ENCODE measurements around the gene FZR1. TPM values are rescaled to one million over a fixed set of nuclear protein-coding genes. Genes with fewer than 3 reads are reported as not detected.

FZR1 gene
- total and polyA plus RNA-seq, 10 donors = 9.8 to 53.6 (median 37.1) TPM

DNA sequence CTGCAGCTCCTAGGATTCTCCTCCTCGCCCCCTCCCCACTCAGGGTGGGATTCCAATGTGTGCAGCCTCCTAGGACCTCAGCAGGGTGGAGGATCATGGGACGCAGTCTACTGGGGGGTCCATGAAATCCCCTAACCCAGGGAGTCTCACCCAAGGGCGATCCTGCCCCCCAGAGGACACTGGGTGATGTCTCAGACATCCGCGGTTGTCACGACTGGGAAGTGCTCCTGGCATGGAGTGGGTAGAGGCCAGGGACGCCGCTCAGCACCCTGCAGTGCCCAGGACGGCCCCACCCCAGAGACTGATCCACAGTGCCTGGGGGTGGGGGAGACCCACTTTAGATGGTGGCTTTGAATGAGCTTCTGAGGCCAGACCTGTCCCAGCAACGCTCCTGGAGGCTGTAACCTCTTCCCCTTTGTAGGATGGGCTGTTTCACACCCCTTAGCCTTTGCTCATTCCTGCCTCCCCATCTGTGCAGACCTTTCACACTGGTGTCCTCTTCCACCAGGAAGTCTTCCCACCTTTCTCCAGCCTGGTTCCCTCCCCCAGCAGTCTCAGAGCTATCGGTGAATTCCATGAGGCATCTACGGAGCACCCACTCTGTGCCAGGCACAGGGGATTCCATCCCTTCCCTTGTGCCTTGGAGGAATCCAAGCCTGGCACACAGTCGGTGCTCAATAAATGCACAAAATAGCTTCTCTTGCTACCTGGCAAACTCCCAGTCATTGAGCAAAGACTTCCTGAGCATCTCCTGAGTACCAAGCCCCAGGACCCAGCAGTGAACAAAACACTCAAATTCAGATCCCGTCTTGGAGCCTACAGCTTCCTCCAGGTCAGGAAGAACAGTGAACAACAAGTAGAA lies 36.2 kb upstream of the FZR1 start:
- Histone ChIP-seq H3K9me3 (no peaks in the 10 kb centered on the region), H3K36me3 (peaks cover 0 to 16% (median 0%) of the 10 kb centered on the region in 6 donors), H3K4me1 (peaks cover 0 to 42% (median 11%) of the 10 kb centered on the region in 6 donors), H3K4me3 (no peak overlapping the region), H3K27ac (peak overlapping the region in 2 of 8 donors; percentile 14 to 27), H3K27me3 (replicated peaks in 1 of 7) (peaks cover 0 to 15% (median 0%) of the 10 kb centered on the region in 7 donors)
- TF ChIP-seq POLR2AphosphoS5 (IDR thresholded peaks at IDR 0.05) = peak; percentile 31 to 70 (median 34)
- TF ChIP-seq POLR2A (IDR thresholded peaks at IDR 0.05) = no peak
- DNase-seq = no peak
- WGBS, 5 donors = 57 to 66% (median 63%) methylated on average over 10 to 14 of the region's 14 CpGs
- intact Hi-C loops (cut with DNase I; ENCODE audit: low total_unique reads) = loop anchor here (5.0 kb wide), 2 partner anchors 143 to 163 kb away; no protein-coding TSS in a partner anchor

DNA sequence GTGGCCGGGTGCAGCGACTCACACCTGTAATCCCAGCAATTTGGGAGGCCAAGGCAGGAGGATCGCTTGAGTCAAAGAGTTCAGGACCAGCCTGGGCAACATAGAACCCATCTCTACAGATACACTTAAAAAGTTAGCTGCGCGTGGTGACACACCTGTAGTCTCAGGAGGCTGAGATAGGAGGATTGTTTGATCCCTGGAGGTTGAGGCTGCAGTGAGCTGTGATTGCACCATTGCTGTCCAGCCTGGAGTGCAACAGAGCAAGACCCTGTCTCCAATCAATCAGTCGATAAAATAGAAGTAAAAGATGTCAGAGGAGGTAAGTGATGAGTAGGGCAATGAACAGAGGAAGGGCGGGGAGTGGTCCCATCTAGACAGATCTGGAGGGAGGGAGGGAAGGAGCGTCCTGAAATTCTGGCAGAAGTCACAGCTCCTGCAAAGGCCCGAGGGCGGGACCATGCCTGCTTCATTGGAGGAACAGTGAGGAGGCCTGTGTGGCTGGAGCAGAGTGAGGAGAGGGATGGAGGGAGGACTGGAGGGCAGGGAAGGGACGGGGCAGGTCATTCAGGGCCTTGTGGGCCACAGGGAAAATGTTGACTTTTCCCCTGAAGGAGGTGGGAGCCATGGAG lies 35.5 kb upstream of the FZR1 start:
- TF ChIP-seq POLR2A (IDR thresholded peaks at IDR 0.05) = no peak
- TF ChIP-seq, protein P1, sequence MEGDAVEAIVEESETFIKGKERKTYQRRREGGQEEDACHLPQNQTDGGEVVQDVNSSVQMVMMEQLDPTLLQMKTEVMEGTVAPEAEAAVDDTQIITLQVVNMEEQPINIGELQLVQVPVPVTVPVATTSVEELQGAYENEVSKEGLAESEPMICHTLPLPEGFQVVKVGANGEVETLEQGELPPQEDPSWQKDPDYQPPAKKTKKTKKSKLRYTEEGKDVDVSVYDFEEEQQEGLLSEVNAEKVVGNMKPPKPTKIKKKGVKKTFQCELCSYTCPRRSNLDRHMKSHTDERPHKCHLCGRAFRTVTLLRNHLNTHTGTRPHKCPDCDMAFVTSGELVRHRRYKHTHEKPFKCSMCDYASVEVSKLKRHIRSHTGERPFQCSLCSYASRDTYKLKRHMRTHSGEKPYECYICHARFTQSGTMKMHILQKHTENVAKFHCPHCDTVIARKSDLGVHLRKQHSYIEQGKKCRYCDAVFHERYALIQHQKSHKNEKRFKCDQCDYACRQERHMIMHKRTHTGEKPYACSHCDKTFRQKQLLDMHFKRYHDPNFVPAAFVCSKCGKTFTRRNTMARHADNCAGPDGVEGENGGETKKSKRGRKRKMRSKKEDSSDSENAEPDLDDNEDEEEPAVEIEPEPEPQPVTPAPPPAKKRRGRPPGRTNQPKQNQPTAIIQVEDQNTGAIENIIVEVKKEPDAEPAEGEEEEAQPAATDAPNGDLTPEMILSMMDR (IDR thresholded peaks at IDR 0.05 in 8 of 11, conservative IDR thresholded peaks at IDR 0.05 in 3 of 11) = no peak
- peak in 1 of 3 donors; percentile 22 for TF ChIP-seq POLR2AphosphoS5 (IDR thresholded peaks at IDR 0.05)
- Histone ChIP-seq H3K27ac (no peak overlapping the region), H3K36me3 (peaks cover 0 to 11% (median 0%) of the 10 kb centered on the region in 6 donors), H3K9me3 (no peaks in the 10 kb centered on the region), H3K4me3 (no peak overlapping the region), H3K27me3 (replicated peaks in 1 of 7) (peaks cover 0 to 18% (median 0%) of the 10 kb centered on the region in 7 donors), H3K4me1 (peaks cover 0 to 42% (median 11%) of the 10 kb centered on the region in 6 donors)
- DNase-seq = no peak
- WGBS, 5 donors = 69 to 79% (median 77%) methylated on average over 11 of the region's 11 CpGs
- intact Hi-C loops (cut with DNase I; ENCODE audit: low total_unique reads) = loop anchor here (5.0 kb wide), 2 partner anchors 143 to 163 kb away; no protein-coding TSS in a partner anchor

DNA sequence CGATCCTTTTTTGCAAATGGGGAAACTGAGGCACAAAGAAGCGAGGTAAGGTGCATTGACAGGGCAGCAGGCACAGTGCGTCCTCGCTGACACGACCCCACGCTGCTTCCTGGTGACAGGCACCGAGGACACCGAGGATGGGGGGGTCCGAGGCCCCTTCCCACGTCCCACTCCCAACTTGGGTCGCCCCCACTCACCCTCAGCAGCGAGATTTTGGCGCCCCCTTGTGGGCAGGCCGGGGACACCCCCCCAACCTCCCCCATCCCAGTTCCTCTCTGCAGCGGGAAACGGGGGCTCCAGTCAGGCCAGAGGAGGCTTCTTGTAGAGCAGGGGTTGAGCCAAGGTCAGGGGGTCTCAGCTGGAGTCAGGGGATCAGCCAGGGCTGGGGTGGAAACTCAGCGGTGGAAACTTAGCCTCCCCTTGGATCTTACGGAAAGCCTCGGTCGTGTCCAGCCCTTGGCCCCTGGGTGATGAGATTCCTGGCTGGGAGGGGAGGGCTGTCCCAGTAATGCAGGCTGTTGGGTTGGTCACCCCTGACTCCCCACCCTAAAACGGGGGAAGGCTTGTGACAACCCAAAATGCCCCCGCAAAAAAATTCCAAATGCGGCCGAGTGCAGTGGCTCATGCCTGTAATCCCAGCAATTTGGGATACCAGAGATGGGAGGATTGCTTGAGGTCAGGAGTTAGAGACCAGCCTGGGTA lies 34.0 kb upstream of the FZR1 start:
- no peak for DNase-seq
- Histone ChIP-seq H3K36me3 (no peaks in the 10 kb centered on the region), H3K27ac (no peak overlapping the region), H3K4me1 (peaks cover 0 to 42% (median 11%) of the 10 kb centered on the region in 6 donors), H3K27me3 (replicated peaks in 1 of 7) (peaks cover 0 to 26% (median 0%) of the 10 kb centered on the region in 7 donors), H3K4me3 (no peak overlapping the region), H3K9me3 (no peaks in the 10 kb centered on the region)
- intact Hi-C loops (cut with DNase I; ENCODE audit: low total_unique reads) = loop anchor here (5.0 kb wide), 2 partner anchors 145 to 165 kb away; no protein-coding TSS in a partner anchor
- 35 to 64% (median 43%) methylated on average over 14 to 24 of the region's 24 CpGs for WGBS, 5 donors
- TF ChIP-seq POLR2AphosphoS5 (IDR thresholded peaks at IDR 0.05) = peak in 2 of 3 donors; percentile 28 to 50
- no peak for TF ChIP-seq POLR2A (IDR thresholded peaks at IDR 0.05)
- TF ChIP-seq, protein P1 (IDR thresholded peaks at IDR 0.05 in 8 of 11, conservative IDR thresholded peaks at IDR 0.05 in 3 of 11) = peak in 10 of 11 experiments; percentile 42 to 79 (median 68)

DNA sequence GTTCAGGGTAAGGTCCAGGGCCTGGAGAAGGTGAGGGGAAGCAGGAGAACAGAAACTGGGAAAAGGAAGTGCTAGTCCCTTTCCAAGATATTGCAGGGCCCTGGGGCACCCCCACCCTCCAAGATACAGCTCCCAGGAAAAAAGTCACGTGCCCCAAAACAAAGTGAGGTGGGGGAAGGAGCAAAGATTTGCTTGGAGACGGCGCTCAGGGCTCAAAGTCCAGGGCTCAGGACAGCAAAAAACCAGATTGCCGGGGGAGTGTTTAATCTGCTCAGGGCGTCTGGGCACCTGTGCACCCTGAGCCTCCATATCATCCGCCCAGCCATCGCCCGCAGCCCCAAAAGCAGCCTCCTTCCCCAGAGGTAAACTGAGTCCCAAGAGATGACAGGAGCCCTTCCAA lies 32.1 kb upstream of the FZR1 start:
- Histone ChIP-seq H3K4me3 (no peak overlapping the region), H3K9me3 (no peaks in the 10 kb centered on the region), H3K27ac (no peak overlapping the region), H3K4me1 (peaks cover 0 to 37% (median 13%) of the 10 kb centered on the region in 6 donors), H3K27me3 (replicated peaks in 1 of 7) (peaks cover 0 to 28% (median 0%) of the 10 kb centered on the region in 7 donors), H3K36me3 (no peaks in the 10 kb centered on the region)
- TF ChIP-seq POLR2AphosphoS5 (IDR thresholded peaks at IDR 0.05) (no peak), POLR2A (IDR thresholded peaks at IDR 0.05) (no peak)
- TF ChIP-seq, protein P1 (IDR thresholded peaks at IDR 0.05 in 8 of 11, conservative IDR thresholded peaks at IDR 0.05 in 3 of 11) = no peak
- WGBS, 5 donors = 87 to 90% (median 88%) methylated on average over 8 of the region's 8 CpGs
- intact Hi-C loops (cut with DNase I; ENCODE audit: low total_unique reads) = loop anchor here (5.0 kb wide), 2 partner anchors 147 to 167 kb away; no protein-coding TSS in a partner anchor
- DNase-seq = no peak

All from spleen (tissue), 11 donors.